HepG2 (cell line): ENCODE data around the gene NIFK. TPM values are rescaled to one million over a fixed set of nuclear protein-coding genes. Genes with fewer than 3 reads are reported as not detected.

ENCODE experiments used
- AHR ChIP-seq: IDR thresholded peaks from 2 replicates; pipeline ENCODE4 v1.6.1; 2018; ENCODE audit warnings: missing genetic modification reagents, missing compliant biosample characterization
- BCL6 ChIP-seq: IDR thresholded peaks from 2 replicates; pipeline ENCODE4 v1.6.1; 2016; ENCODE audit warnings: missing genetic modification reagents, missing compliant biosample characterization
- BHLHE40 ChIP-seq: IDR thresholded peaks from 2 replicates; pipeline ENCODE4 v1.6.1; 2011; ENCODE audit warnings: low read length, improper control_type of control experiment
- CCDC6 ChIP-seq: sonication (generic); formaldehyde crosslinking; IDR thresholded peaks from 2 replicates; pipeline ENCODE4 v1.8.1; 2022; ENCODE audit warnings: mild to moderate bottlenecking, missing genetic modification reagents, moderate library complexity
- CREBL2 ChIP-seq: sonication (generic); formaldehyde crosslinking; IDR thresholded peaks from 2 replicates; pipeline ENCODE4 v1.8.1; 2023; ENCODE audit warnings: missing genetic modification reagents, mild to moderate bottlenecking, borderline replicate concordance
- CSRNP1 ChIP-seq: sonication (generic); formaldehyde crosslinking; IDR thresholded peaks from 2 replicates; pipeline ENCODE4 v1.8.1; 2023; ENCODE audit warnings: mild to moderate bottlenecking, missing genetic modification reagents
- DBP ChIP-seq: sonication (generic); formaldehyde crosslinking; IDR thresholded peaks from 2 replicates; pipeline ENCODE4 v1.4.0; 2020; ENCODE audit warnings: missing genetic modification reagents; ENCODE audit errors: not compliant biosample characterization
- FOXA1 ChIP-seq, 2 experiments: fragments of 450-650 bp in 1 of 2; sonication (generic) in 1 of 2; formaldehyde crosslinking in 1 of 2; IDR thresholded peaks; 2 replicates each; pipeline versions ENCODE4 v1.4.0 to v1.6.1; 2016 to 2020; ENCODE audit warnings: missing genetic modification reagents in 1 of 2
- GATAD1 ChIP-seq: IDR thresholded peaks from 2 replicates; pipeline ENCODE4 v1.6.1; 2016; ENCODE audit warnings: missing genetic modification reagents, missing compliant biosample characterization
- HMG20B ChIP-seq: conservative IDR thresholded peaks from 2 replicates; pipeline ENCODE4 v1.6.1; 2016; ENCODE audit warnings: missing genetic modification reagents, missing compliant biosample characterization
- JARID2 ChIP-seq: sonication (generic); formaldehyde crosslinking; IDR thresholded peaks from 2 replicates; pipeline ENCODE4 v1.8.1; 2023; ENCODE audit warnings: missing genetic modification reagents, inconsistent platforms; ENCODE audit not compliant: insufficient replicate concordance
- KDM5A ChIP-seq: fragments of 200-600 bp; sonication (generic); IDR thresholded peaks from 2 replicates; pipeline ENCODE4 v1.7.0; 2018; ENCODE audit warnings: antibody characterized with exemption, mild to moderate bottlenecking, low read length, borderline replicate concordance
- KLF16 ChIP-seq, 2 experiments: sonication (generic) in 1 of 2; formaldehyde crosslinking in 1 of 2; IDR thresholded peaks; 2 replicates each; pipeline versions ENCODE4 v1.6.1 to v1.8.0; 2016 to 2023; ENCODE audit warnings: missing genetic modification reagents in 2 of 2, missing compliant biosample characterization in 1 of 2
- LBX2 ChIP-seq: sonication (generic); formaldehyde crosslinking; IDR thresholded peaks from 2 replicates; pipeline ENCODE4 v1.5.0; 2020; ENCODE audit warnings: missing genetic modification reagents, mild to moderate bottlenecking, borderline replicate concordance
- MTF1 ChIP-seq: sonication (generic); formaldehyde crosslinking; IDR thresholded peaks from 2 replicates; pipeline ENCODE4 v1.5.0; 2020; ENCODE audit warnings: missing genetic modification reagents
- NFE2L2 ChIP-seq: fragments of 150-350 bp; IDR thresholded peaks from 2 replicates; pipeline ENCODE4 v1.6.1; 2014; ENCODE audit warnings: low read length
- PITX1 ChIP-seq: sonication (generic); formaldehyde crosslinking; IDR thresholded peaks from 2 replicates; pipeline ENCODE4 v1.5.1; 2020; ENCODE audit warnings: mild to moderate bottlenecking, missing genetic modification reagents
- RARA ChIP-seq: IDR thresholded peaks from 2 replicates; pipeline ENCODE4 v1.6.1; 2016; ENCODE audit warnings: missing genetic modification reagents, missing compliant biosample characterization
- REXO4 ChIP-seq: sonication (generic); formaldehyde crosslinking; IDR thresholded peaks from 2 replicates; pipeline ENCODE4 v1.8.0; 2022; ENCODE audit warnings: missing genetic modification reagents, mild to moderate bottlenecking, borderline replicate concordance
- SMAD3 ChIP-seq: sonication (generic); formaldehyde crosslinking; IDR thresholded peaks from 2 replicates; pipeline ENCODE4 v1.4.0; 2020; ENCODE audit warnings: missing genetic modification reagents
- SYNCRIP ChIP-seq: fragments of 200-400 bp; formaldehyde crosslinking; IDR thresholded peaks from 2 replicates; pipeline ENCODE4 v1.6.1; 2018; ENCODE audit warnings: mild to moderate bottlenecking, low read depth, low read length; ENCODE audit not compliant: insufficient read depth
- ZNF280B ChIP-seq: sonication (generic); formaldehyde crosslinking; IDR thresholded peaks from 2 replicates; pipeline ENCODE4 v1.5.0; 2020; ENCODE audit warnings: missing genetic modification reagents, mild to moderate bottlenecking, borderline replicate concordance
- ZNF335 ChIP-seq: sonication (generic); formaldehyde crosslinking; IDR thresholded peaks from 2 replicates; pipeline ENCODE4 v1.4.0; 2020; ENCODE audit warnings: missing genetic modification reagents
- ZNF382 ChIP-seq: sonication (generic); formaldehyde crosslinking; IDR thresholded peaks from 2 replicates; pipeline ENCODE4 v1.5.0; 2020; ENCODE audit warnings: missing genetic modification reagents, mild to moderate bottlenecking, borderline replicate concordance
- ZNF550 ChIP-seq: sonication (generic); formaldehyde crosslinking; IDR thresholded peaks from 2 replicates; pipeline ENCODE4 v1.4.0; 2020; ENCODE audit warnings: mild to moderate bottlenecking, missing genetic modification reagents, borderline replicate concordance
- ZNF564 ChIP-seq: sonication (generic); formaldehyde crosslinking; IDR thresholded peaks from 2 replicates; pipeline ENCODE4 v1.8.1; 2023; ENCODE audit warnings: mild to moderate bottlenecking, missing genetic modification reagents
- ZNF598 ChIP-seq: sonication (generic); formaldehyde crosslinking; IDR thresholded peaks from 2 replicates; pipeline ENCODE4 v1.5.1; 2020; ENCODE audit warnings: mild to moderate bottlenecking, missing genetic modification reagents, borderline replicate concordance
- ZSCAN30 ChIP-seq: sonication (generic); formaldehyde crosslinking; IDR thresholded peaks from 2 replicates; pipeline ENCODE4 v1.5.0; 2020; ENCODE audit warnings: mild to moderate bottlenecking, missing genetic modification reagents
- polyA plus RNA-seq, 8 experiments: library from polyadenylated mRNA; depleted of rRNA in 3 of 8; stranded (reverse) in 7 of 8; unstranded in 1 of 8; fragments of >200 nt; fragmentation: Illumina TruSeq in 4 of 8; extraction: Trizol in 4 of 8; gene quantifications; 2 replicates each; pipeline versions ENCODE4 v1.2.1 to v1.2.3, GENCODE V29; 2011 to 2016; ENCODE audit warnings: low read depth in 4 of 8, missing spikeins in 1 of 8, mixed read lengths in 1 of 8; ENCODE audit not compliant: insufficient read depth in 1 of 8
- total RNA-seq, 5 experiments: library from RNA; depleted of rRNA; stranded (reverse); fragments of >200 nt; fragmentation: Illumina TruSeq; extraction: Trizol; gene quantifications; 2 replicates each; pipeline ENCODE4 v1.2.3, GENCODE V29; 2016; ENCODE audit warnings: low read depth in 1 of 5

NIFK gene
- total and polyA plus RNA-seq, 2 of the 13 experiments (the other 11 are each of a cell fraction or from before 2014, with no cell fraction given), result 19.6 to 105 TPM

GRCh38 chr2:121707344-121707919 is 29.2 kb downstream of the NIFK start (continued):
- TF ChIP-seq KLF16 (CRISPR knock-in tag; IDR thresholded peaks at IDR 0.05) (0 out of 4 replicates have a peak, but pooled peaks of 1 of the 2 experiments have one; percentile 53), FOXA1 (IDR thresholded peaks at IDR 0.05) (no peak), FOXA1 (CRISPR knock-in tag; IDR thresholded peaks at IDR 0.05) (no peak), JARID2 (no peak), CREBL2 (CRISPR knock-in tag) (no peak), MTF1 (no peak), BCL6 (CRISPR knock-in tag) (peak; percentile 47; the same call in 1 of the 2 replicates), BHLHE40 (no peak), ZNF598 (CRISPR knock-in tag) (no peak), KDM5A (no peak), GATAD1 (CRISPR knock-in tag) (0 out of 2 replicates have a peak, but pooled peaks have one; percentile 15), LBX2 (no peak), SMAD3 (CRISPR knock-in tag) (no peak), HMG20B (CRISPR knock-in tag) (no peak; the same call in 1 of the 2 replicates), PITX1 (CRISPR knock-in tag) (no peak), CSRNP1 (CRISPR knock-in tag) (no peak), SYNCRIP (no peak), RARA (CRISPR knock-in tag) (peak; percentile 59), ZNF280B (CRISPR knock-in tag) (no peak), REXO4 (CRISPR knock-in tag) (no peak), ZNF382 (CRISPR knock-in tag) (no peak), ZSCAN30 (no peak), CCDC6 (CRISPR knock-in tag) (no peak), ZNF564 (CRISPR knock-in tag) (no peak), DBP (CRISPR knock-in tag) (no peak), ZNF335 (CRISPR knock-in tag) (no peak), NFE2L2 (no peak), ZNF550 (CRISPR knock-in tag) (no peak), AHR (CRISPR knock-in tag) (no peak)
